GM13976 (cell line): ENCODE measurements around the gene INMT.

Source experiments
- DNase-seq: peaks from one replicate; pipeline ENCODE4 v3.0.0; 2012; ENCODE audit warnings: low spot score
- in situ Hi-C: fragments of 300-500 bp; cut with MboI; formaldehyde crosslinking; loops from one replicate; pipeline ENCODE4 v1.12.0; 2022; ENCODE audit warnings: low sequenced_read_pairs, mixed read lengths, inconsistent platforms; ENCODE audit not compliant: unreplicated experiment
- TF ChIP-seq, protein P1 (sequence below): IDR thresholded peaks from 2 replicates; pipeline ENCODE4 v1.5.1; 2012; ENCODE audit warnings: borderline replicate concordance, mild to moderate bottlenecking; ENCODE audit not compliant: insufficient read depth; ENCODE audit errors: extremely low read depth, missing control alignments, control extremely low read depth

INMT gene

DNA sequence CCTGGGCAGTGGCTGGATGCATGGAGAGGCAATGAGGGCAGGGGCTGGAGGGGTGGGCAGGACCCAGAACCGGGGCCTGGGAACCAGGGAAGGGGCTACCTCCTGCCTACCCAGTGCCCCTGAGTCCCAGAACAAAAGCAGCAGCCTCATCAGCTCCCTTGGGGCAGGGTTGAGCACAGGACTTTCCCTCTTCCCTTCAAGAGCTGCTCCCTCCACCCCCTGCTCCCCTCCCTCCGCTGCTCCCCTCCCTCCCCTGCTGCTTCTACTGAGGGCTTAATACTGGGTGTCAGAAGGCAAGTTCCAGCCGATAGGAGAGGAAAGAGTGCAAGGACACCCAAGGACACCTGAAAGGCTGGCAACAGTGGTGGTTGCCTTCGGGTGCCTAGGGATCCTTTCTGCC is 28.2 kb upstream of the INMT start:
- DNase-seq: no peak
- in situ Hi-C loops: no loop called here
- TF ChIP-seq, protein P1, sequence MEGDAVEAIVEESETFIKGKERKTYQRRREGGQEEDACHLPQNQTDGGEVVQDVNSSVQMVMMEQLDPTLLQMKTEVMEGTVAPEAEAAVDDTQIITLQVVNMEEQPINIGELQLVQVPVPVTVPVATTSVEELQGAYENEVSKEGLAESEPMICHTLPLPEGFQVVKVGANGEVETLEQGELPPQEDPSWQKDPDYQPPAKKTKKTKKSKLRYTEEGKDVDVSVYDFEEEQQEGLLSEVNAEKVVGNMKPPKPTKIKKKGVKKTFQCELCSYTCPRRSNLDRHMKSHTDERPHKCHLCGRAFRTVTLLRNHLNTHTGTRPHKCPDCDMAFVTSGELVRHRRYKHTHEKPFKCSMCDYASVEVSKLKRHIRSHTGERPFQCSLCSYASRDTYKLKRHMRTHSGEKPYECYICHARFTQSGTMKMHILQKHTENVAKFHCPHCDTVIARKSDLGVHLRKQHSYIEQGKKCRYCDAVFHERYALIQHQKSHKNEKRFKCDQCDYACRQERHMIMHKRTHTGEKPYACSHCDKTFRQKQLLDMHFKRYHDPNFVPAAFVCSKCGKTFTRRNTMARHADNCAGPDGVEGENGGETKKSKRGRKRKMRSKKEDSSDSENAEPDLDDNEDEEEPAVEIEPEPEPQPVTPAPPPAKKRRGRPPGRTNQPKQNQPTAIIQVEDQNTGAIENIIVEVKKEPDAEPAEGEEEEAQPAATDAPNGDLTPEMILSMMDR: no peak

DNA sequence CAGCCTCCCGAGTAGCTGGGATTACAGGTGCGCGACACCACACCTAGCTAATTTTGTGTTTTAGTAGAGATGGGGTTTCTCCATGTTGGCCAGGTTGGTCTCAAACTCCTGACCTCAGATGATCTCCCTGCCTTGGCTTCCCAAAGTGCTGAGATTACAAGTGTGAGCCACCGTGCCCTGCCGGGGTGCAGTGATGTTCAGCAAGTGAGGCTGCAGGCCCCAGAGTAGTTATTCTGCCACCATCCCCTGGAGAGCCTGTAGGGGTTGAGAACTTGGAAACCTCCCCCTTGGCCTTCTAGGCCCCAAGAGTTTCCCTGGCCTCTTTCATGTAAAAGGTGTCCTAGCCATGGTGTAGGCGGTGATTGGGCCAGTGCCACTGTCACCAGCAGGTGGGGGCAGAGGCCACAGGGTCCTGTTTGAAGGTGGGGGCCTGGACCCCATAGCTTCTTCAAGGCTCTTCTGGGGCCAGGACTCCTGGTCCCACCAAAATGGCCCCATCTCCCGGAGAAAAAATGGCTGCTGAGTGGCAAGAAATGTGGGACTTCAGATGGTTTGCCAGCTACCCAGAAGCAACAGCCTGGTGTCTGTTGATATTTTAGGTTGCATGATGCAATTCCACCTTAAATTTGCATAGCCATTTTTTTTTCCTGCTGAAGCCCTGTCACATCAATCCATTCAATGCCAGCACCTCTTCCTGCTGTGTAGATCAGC is 25.5 kb upstream of the INMT start:
- TF ChIP-seq, protein P1: no peak
- in situ Hi-C loops: no loop called here
- no peak for DNase-seq

DNA sequence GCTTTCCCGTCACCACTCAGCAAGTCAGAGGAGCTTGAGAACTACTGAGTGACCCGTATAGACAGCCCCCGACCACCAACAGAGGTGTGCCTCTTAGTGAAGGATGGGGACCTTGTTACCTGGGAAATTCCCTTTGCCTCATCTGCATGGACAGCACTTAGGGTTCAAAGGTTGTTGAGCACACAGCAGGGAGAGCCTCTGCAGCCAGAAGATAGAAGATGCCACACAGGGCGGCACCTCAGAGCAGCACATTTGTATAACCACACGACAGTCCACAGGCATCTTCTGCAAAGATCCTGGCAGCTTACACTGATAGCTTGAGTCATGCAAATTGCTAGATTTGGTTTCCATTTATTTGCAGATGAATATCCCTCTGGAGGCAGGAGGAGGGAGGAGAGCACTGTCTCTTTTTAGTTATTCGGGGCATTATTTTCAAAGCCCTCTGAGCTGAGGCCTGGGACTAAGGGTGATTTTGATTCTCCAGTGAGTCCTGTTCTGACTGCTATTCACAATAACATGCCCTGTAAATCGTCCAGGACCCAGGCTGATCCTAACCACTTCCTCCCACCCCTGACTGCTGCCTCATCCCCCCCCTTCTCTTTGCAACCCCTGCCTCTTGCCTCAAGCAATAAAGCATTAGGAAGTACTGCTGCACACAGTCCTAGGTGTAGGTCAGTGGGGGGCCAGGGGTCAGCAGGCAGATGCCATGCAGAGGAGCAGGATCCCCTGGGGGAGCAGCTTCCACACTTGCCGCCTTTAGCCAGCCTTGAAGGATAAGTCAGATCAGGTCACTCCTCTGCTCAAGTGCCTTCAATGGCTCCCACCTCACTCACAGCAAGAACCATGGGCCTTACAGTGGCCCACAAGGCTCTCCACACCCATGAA is 24.6 kb upstream of the INMT start:
- in situ Hi-C loops: no loop called here
- TF ChIP-seq, protein P1: no peak
- DNase-seq: no peak

DNA sequence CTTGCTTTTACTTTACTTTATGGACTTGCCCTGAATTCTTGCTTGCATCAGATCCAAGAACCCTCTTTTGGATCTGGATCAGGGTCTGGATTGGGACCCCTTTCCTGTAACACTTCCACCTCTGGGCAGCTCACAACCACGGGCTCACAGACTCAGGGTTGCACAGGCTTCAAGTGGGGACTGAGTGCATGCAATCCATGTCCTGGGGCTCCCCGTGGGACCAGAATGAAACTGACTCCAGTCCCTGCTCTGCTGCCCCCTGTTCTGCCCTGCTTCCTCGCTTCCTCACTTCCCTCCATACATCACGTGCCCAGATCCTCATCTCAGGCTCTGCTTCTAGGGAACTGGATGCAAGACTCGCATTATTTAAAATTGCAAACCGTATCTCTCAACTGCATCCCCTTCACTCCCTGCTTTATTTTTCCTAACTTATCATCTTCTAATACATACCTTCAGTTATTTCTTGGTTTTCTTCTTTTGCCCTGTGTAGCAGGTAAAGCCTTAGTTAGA is 23.3 kb upstream of the INMT start:
- in situ Hi-C loops: no loop called here
- TF ChIP-seq, protein P1: no peak
- DNase-seq: no peak

DNA sequence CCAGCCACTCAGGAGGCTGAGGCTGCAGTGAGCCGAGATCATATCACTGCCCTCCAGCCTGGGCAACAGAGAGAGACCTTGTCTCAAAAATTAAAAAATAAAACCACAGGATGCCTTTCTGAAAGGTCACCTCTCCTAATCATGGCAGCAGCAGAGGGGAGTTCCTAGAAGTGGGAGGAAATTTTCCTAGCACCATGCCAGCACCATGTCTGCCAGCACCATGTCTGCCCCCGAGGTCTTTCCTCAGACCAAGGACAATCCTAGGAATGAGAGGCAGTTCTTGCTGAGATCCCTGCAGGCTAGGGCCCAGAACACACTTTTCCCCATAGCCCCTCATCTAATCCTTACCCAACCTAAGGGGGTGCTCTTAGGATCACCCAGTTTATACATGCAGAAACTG is 22.3 kb upstream of the INMT start:
- in situ Hi-C loops: no loop called here
- TF ChIP-seq, protein P1: no peak

DNA sequence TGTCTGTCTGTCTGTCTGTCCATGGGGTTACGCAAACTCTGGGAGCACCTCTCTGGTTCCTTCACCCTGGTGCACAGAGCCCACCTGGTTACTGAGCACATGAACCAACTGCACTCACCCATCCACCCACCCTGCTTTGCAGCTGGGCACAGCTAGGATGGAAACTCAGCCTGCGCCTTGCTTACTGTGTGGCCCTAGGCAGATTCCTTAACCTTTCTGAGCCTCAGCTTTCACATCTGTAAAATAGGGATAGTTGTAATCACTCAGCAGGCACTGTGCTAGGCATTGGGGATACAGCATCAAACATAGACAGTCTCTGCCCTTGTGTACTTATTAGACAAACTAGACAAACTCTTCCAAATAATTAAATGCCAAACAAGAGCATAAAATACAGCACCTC is 21.8 kb upstream of the INMT start:
- DNase-seq: no peak
- in situ Hi-C loops: no loop called here
- TF ChIP-seq, protein P1: no peak

More for the DNA sequence above, 22.3 kb upstream of the INMT start:
- DNase-seq: no peak
